ENCODE measurements around the gene SLC2A5.
"Not testable (repeated sequence)": the region's sequence is repeated elsewhere in the genome, so short reads cannot be mapped to it uniquely, and the experiment has no call there.

The SLC2A5 gene

DNA sequence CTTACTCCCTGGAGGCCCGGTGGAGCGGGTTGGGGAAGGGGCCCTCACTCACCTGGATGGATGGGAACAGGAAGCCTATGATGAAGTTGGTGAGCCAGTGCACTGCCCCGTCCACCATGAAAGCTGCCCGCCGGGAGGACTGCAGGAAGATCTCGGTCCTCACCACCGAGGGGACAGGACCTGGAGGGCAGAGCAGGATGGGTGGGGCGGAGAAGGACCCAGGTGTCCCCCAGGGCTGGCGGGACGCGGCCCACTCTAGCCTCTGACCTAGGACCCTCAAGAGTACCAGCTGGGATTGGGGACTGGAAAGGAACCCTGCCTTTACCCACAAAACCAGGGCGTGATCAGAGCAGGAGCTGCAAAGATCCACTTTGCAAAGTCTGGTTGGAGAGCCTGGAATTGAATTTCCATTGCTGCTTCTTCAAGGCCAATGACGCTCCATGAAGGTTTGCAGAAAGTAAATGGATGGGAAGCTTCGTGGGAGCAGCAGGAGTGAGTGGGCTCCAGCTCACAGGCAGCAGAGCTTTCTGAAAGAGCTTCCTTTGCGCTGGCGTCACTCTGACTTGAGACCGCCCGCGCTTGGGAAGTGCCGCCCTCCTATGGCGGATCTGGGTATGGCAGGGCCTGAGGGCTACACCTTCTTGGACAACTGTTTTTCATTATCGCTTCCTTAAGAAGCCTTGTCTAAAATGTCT, 64.6 kb downstream of the SLC2A5 start:
- peak; percentile 86 for DNase-seq (ENCODE audit: low spot score)

DNA sequence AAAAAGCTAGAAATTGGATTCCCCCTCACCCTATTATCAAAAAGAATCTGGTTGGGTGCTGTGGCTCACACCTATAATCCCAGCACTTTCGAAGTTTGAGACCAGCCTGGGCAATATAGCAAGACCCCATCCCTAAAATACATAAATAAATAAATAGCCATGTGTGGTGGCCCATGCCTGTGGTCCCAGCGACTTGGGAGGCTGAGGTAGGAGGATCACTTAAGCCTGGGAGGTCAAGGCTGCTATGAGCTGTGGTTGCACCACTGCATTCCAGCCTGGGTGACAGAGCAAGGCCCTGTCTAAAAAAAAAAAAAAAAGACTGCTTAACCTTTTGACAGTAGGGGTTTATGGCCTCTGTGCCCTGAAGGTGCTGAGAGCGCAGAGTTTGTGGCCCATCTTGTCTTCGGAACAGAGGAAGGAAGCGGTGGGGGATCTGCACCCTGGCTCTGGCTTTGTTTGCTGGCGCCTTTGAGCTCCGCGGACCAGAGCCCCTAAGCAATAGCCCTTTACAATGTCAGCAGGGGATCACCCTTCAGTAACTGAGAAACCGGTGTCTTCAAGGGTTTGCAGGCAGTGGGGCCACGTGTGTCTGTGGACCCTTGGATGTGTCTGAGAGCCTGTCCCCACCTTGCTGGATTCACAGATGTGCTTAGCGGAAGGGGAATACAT, 65.3 kb downstream of the SLC2A5 start:
- DNase-seq (ENCODE audit: low spot score): no peak

DNA sequence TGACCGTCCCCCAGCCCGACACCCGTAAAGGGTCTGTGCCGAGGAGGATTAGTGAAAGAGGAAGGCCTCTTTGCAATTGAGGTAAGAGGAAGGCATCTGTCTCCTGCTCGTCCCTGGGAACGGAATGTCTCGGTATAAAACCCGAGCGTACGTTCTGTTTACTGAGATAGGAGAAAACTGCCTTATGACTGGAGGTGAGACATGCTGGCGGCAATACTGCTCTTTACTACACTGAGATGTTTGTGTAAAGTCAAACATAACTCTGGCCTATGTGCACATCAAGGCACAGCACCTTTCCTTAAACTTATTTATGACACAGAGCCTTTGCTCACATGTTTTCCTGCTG, 67.2 kb downstream of the SLC2A5 start:
- not testable (repeated sequence) for DNase-seq (ENCODE audit: low spot score)

DNA sequence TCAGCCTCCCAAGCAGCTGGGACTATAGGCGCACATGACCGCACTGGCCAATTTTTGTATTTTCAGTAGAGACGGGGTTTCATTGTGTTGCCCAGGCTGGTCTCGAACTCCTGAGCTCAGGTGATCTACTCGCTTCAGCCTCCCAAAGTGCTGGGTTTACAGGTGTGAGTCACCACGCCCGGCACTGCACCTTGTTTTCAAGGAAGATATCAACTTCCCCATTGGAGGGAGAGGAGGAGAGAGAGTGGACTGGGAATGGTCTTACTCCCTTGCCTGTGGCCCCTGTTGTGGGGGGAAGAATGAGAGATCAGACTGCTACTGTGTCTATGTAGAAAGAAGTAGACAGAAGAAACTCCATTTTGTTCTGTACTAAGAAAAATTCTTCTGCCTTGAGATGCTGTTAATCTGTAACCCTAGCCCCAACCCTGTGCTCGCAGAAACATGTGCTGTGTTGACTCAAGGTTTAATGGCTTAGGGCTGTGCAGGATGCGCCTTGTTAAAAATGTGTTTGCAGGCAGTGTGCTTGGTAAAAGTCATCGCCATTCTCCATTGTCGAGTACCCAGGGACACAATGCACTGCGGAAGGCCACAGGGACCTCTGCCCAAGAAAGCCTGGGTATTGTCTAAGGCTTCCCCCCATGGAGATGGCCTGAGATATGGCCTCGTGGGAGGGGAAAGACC, 67.8 kb downstream of the SLC2A5 start:
- not testable (repeated sequence) for DNase-seq (ENCODE audit: low spot score)

DNA sequence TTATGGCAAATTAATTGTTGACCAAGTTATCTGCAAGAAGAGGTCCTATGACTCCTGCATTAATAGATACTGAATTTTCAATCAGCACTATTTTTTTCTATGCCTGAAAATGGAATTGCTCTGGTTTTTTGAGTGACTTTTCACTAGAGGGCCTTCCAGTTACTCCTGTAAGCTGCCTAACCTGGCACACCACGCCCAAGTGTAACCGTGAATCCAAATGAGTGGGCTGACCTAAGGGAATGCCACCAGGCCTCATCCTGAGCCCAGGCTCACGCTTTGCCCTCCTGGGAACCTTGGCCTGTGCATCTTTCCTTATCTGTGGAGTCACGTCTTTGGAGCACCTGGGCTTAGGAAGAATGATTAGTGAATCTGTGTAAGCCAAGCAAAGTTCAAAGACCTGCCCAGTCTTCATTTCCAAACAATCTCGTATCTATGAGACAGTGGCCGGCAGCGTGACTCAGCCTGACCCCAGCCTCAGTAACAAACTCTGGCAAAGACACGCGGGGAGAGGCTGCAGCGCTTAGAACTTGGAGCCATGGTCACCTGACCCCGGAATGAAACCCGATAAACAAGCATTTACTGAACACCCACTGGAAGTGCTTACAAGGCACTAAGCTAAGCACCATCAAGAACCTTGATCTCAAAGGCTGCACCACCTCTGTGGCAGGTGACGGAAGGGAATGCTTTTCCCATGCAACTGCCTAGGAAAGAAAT, 75.3 kb downstream of the SLC2A5 start:
- DNase-seq (ENCODE audit: low spot score): not testable (repeated sequence)

DNA sequence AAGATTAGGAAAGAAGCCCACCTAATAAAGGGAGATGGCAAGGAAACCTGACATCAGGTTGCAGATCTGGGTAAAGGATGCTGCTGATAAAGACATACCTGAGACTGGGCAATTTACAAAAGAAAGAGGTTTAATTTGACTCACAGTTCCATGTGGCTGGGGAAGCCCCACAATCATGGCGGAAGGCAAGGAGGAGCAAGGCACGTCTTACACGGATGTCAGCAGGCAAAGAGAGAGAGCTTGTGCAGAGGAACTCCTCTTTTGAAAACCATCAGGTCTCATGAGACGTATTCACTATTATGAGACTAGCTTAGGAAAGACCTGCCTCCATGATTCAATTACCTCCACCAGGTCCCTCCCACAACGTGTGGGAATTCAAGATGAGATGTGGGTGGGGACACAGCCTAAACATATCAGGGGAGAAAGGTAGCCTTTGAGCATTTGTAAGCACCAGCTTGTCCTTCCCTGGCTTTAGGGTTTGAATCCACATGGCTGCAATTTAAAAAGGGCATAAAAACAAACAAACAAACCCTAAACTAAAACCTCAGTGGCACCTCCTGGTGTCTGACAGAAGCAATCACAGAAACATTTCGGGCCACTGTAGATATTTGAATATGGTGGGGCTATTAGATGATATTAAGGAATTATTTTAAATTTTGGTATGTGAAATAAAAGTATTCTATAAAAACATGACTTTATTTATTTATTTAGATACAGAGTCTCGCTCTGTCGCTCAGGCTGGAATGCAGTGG, 76.3 kb downstream of the SLC2A5 start:
- DNase-seq (ENCODE audit: low spot score): no peak

DNA sequence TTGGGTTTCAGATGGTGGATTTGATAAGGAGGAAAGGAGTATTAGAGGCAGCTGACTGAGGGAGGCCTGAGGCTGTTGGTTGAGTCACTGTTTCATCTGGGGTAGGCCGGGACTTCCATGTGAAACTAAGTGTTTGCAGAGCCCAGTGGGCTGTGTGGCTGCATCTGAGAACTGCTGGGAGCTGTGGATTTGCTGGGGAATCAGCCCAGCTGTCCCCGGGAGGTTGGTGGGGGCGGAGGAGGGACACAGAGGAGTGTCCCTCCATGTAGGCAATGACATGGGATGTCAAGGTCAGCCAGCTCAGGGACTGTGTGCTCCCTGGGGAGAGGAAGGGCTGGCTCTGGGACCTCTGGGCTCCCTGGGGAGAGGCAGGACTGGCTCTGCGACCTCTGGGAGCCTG, 79.6 kb downstream of the SLC2A5 start:
- DNase-seq (ENCODE audit: low spot score): no peak

DNA sequence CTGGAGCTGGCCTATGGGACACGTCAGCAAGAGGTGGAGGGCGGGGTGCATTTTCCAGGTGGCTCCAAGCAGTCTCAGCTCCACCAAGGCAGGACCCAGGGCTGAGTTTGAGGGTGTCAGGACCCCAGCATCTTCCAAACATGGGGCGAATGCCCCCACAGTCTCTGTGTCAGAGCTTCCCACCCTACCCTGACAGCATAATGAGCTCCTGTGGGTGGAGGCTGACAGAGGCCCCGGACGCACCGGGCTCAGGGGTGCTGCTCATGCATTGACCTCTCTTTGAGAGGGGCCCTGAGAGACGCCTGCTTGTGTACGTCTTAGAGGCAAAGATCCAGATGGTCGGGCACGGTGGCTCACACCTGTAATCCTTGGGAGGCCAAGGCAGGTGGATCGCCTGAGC, 80.4 kb downstream of the SLC2A5 start:
- no peak for DNase-seq (ENCODE audit: low spot score)

DNA sequence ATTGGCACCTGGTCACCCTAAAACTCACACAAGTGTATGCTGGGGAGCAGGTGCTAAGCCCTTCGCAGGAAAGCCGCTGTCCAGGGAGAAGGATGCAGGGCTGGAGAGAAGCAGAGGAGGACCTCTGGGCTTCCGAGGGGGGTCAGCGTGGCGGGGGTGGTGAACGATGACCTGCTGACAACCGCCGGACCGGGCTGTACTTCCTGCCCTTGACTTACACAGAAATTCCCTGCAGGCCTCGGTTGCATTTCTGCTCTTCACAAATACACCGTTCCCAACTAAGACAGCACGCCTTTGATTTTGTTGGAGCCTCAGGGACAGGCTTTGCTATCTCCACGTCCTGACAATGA, 80.8 kb downstream of the SLC2A5 start:
- no peak for DNase-seq (ENCODE audit: low spot score)

DNA sequence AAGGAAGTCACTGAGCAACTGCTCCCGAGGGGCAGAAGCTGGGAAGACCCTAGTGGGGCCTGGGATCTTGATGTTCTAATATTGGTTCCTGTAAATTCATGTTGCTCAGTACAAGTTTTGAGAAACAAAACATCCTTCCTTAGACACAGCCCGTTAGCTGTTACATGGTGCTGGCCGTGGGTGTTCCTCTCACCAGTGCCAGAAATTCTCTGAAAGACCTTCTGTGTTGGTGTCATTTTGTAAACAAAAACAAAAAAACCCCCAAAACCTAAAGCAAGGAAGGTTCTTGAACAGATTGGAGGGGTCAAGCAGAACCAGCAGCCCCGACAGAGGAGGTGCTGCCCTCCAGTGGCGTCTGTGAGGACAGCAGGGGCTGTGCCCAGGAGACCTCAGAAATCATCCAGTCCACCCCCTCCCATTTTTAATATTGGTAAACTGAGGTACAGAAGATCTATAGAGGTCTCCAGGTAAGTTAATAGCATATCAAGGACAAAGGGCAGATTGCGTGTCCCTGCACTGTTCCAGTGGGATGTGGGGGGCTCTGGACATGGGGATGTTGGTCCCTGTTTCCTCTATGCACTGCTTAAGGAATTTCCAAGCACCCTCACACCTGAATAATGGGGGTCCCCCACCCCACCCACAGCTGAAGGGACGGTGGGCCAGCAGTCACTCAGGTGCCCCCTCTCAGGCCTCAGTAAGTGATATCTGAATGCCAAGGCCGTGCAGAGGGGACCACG, 81.4 kb downstream of the SLC2A5 start:
- peak; percentile 72 for DNase-seq (ENCODE audit: low spot score)

DNA sequence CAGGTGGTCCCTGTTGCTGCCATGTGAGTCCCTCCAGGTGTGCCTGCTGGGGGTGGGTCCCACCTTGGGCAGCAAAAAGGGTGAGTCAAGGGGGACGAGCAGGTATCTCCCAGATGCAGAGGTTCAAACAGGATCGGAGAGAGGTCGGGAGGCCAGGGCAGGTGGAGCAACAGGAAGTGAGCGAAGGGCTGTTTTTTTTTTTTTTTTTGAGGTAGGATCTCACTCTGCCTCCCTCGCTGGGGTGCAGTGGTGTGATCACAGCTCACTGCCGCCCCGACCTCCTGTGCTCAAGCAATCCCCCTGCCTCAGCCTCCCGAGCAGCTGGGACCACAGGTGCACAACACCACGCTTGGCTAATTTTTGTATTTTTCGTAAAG, 82.6 kb downstream of the SLC2A5 start:
- DNase-seq (ENCODE audit: low spot score): no peak

DNA sequence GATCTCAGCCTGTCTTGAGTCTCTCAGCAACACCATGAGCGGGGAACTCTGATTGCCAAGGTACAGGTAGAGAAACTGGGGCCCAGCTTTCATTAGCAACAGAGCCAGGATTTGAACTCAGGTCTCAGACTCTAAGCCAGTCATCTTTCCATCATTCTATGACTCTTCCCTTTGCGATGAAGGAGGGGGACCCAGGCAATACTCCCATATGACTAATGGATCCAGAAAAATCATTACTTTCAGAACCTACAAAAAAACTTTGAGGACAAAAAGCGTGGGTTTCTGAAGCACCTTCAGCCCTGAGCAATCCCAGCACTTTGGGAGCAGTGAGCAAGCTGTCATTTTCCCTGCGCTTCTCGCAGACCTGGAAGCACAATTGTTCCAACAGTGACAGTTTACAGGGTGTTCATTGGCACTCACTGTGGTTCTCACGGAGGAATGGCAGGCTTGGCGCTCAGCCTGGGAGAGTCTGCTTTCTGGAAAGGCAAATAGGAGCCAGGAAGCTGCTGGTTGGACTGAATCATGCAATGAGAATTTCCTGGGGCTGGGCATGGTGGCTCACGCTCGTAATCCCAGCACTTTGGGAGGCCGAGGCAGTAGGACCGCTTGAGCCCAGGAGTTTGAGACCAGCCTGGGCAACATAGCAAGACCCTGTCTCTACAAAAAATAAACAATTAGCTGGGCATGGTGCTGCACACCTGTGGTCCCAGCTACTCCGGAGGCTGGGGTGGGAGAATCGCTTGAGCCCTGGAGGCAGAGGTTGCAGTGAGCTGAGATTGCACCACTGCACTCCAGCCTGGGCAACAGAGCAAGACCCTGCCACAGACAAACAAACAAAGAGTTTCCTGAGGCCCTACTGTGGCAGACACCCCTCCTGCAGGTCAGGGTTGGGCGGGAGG, 83.3 kb downstream of the SLC2A5 start:
- DNase-seq (ENCODE audit: low spot score): no peak
